ENCODE measurements around the gene TSHR.
"Not testable (repeated sequence)": the region's sequence is repeated elsewhere in the genome, so short reads cannot be mapped to it uniquely, and the experiment has no call there.

The TSHR gene

DNA sequence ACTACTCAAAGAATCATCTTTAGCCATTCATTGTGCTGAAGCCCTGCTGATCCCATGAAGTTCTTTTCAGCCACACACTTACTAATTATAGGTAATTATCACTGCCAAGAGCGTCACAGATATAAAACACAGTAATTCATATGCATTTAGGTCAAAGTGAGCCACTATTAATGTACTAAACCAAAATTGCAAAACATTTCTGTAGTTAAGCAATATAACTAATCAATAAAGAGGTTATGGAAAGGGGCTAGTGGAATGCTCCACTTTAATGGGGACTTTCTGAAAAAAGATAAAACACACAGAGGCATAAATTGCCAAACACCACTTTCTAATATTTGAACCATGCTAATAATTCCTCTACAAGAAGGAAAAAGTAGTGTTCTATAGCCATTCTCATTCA is 7.1 kb upstream of the TSHR start:
- TF ChIP-seq, protein P1, sequence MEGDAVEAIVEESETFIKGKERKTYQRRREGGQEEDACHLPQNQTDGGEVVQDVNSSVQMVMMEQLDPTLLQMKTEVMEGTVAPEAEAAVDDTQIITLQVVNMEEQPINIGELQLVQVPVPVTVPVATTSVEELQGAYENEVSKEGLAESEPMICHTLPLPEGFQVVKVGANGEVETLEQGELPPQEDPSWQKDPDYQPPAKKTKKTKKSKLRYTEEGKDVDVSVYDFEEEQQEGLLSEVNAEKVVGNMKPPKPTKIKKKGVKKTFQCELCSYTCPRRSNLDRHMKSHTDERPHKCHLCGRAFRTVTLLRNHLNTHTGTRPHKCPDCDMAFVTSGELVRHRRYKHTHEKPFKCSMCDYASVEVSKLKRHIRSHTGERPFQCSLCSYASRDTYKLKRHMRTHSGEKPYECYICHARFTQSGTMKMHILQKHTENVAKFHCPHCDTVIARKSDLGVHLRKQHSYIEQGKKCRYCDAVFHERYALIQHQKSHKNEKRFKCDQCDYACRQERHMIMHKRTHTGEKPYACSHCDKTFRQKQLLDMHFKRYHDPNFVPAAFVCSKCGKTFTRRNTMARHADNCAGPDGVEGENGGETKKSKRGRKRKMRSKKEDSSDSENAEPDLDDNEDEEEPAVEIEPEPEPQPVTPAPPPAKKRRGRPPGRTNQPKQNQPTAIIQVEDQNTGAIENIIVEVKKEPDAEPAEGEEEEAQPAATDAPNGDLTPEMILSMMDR (IDR thresholded peaks at IDR 0.05; ENCODE audit: insufficient read depth, low read depth, low read length, missing control alignments) = no peak
- no peak for DNase-seq (ENCODE audit: low read depth)
- H3K4me3 ChIP-seq (ENCODE audit: low read depth, low read length) = no peak overlapping the region

DNA sequence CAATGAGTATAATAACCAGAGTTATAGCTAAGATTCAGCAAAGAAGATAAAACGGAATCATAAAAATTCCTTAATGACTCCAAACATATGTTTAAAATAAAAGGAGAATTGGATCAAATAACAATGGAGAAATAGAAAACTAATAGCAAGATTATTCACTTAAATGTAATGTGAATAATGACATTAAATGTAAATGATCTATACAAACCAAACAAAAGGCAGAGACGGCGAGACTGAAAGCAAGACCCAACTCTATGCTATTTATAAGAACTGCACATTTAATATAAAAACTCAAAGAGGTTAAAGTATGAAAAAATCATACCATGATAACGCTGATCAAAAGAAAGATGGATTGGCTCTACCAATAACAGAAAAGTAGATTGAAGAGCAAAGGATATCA is 3.9 kb upstream of the TSHR start:
- TF ChIP-seq, protein P1 (IDR thresholded peaks at IDR 0.05; ENCODE audit: insufficient read depth, low read depth, low read length, missing control alignments) = no peak
- no peak for DNase-seq (ENCODE audit: low read depth)
- no peak overlapping the region for H3K4me3 ChIP-seq (ENCODE audit: low read depth, low read length)

DNA sequence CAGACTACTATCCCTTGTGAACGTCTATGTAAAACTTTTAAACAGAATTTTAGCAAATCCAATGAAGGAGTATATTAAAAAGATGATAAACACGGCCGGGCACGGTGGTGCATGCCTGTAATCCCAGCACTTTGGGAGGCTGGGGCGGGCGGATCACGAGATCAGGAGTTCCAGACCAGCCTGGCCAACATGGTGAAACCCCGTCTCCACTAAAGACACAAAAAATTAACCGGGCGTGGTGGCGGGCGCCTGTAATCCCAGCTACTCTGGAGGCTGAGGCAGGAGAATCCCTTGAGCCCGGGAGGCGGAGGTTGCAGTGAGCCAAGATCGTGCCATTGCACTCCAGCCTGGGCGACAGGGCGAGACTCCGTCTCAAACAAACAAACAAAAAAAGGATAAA is 2.2 kb upstream of the TSHR start:
- H3K4me3 ChIP-seq (ENCODE audit: low read depth, low read length); DNase-seq (ENCODE audit: low read depth): not testable (repeated sequence)

DNA sequence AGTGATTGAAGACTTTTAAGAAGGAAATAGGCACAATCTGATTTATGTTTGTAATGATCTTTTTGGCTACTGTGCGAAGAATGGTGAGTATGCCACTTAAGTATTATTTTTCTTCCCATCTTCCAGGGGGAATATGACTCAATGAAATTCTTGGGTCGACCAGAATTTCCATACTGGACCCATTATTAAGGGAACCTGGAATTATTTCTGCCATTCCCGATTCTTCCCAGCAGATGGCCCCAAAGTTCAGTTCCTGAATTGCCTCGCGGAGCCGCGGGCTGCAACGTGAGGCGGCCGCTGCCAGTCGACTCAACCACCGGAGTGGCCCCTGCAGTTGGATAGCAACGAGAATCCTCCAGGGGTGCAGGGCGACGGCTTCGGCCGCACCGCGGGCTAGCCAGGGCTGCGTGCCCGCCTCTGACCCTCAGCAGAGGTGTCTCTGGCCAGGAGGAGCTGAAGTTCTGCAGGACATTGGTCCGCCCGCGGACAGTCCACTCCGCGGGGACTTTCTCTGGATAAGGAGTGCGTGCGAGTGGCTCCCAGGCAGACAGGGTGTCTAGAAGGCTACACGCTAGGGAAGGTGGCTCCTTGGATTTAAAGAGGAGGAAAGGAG is 628 bp upstream of the TSHR start:
- DNase-seq (ENCODE audit: low read depth) = peak; percentile 70
- H3K4me3 ChIP-seq (ENCODE audit: low read depth, low read length) = no peak overlapping the region
- TF ChIP-seq, protein P1 (IDR thresholded peaks at IDR 0.05; ENCODE audit: insufficient read depth, low read depth, low read length, missing control alignments) = peak; percentile 69

DNA sequence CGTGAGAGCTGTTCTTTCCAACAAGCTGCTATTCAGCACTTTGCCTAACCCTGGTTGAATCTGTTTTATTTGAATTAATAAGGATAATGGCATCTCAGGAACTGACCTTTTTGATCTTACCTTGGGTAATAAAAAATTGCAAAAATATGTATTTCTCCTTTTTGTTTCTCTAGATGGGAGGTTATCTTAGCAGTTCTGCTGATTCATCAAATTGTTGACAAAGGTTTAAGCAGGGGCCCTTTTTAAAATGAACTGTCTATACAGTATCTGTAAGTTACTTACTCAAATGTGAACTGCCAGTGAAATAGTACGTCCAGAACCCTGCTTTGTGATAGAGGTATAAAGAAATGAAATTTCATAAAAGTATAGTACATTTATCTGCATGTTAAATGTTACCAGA is 681 bp downstream of the TSHR start:
- TF ChIP-seq, protein P1 (IDR thresholded peaks at IDR 0.05; ENCODE audit: insufficient read depth, low read depth, low read length, missing control alignments) = no peak
- no peak overlapping the region for H3K4me3 ChIP-seq (ENCODE audit: low read depth, low read length)
- no peak for DNase-seq (ENCODE audit: low read depth)

DNA sequence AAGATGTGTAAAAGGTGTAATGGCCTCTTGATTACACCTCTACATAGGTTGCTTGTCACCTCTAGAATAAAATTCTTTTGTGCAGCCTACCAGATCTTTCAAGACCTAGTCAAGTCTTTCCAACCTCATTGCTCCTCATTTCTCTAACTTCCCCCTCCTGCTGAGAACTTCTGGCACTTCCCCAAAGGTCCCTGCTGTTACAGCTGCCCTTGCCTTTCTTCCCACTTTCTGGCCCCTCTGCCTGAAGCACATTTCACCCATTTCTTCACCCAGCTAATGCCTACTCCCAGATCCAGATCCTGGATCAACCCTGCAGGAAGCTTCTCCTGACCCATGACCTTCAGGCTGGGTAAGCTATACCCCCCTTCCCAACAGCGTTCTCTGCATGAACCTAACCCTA is 1.5 kb downstream of the TSHR start:
- DNase-seq (ENCODE audit: low read depth) = no peak
- H3K4me3 ChIP-seq (ENCODE audit: low read depth, low read length) = no peak overlapping the region
- TF ChIP-seq, protein P1 (IDR thresholded peaks at IDR 0.05; ENCODE audit: insufficient read depth, low read depth, low read length, missing control alignments) = no peak

DNA sequence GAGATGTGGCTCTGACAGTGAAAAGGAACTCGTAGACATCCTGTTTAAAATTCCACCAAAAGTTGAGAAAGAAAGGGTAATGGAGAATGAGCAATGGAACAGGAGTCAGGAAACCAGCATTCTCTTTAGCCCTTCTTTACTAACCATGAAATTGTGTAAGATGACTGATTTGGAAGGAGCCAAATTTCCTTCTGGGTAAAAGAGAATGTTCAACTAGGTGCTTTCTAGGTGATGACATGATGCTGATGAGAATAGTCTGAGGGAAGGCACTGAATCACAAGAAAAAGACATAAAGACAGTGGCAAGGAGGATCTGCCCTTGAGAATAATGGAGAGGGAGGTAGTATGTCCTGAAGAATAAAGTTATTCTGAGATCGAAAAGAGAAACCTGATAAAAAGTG is 2.2 kb downstream of the TSHR start:
- H3K4me3 ChIP-seq (ENCODE audit: low read depth, low read length) = no peak overlapping the region
- no peak for DNase-seq (ENCODE audit: low read depth)
- TF ChIP-seq, protein P1 (IDR thresholded peaks at IDR 0.05; ENCODE audit: insufficient read depth, low read depth, low read length, missing control alignments) = no peak
